ENCODE results near the gene ZNF787.
"Not testable (repeated sequence)": the region's sequence is repeated elsewhere in the genome, so short reads cannot be mapped to it uniquely, and the experiment has no call there.

Gene ZNF787

GRCh38 chr19:56119582-56119978 lies 1.5 kb downstream of the ZNF787 start:
- no peak for DNase-seq

GRCh38 chr19:56118666-56119581 lies 2.2 kb downstream of the ZNF787 start:
- DNase-seq = no peak

- DNase-seq = no peak
Observed at GRCh38 chr19:56117889-56118288, 3.2 kb downstream of the ZNF787 start.

- DNase-seq = no peak
Observed at GRCh38 chr19:56117376-56117884, 3.7 kb downstream of the ZNF787 start.

GRCh38 chr19:56116606-56117005 lies 4.5 kb downstream of the ZNF787 start:
- no peak for DNase-seq

GRCh38 chr19:56115490-56115889 lies 5.6 kb downstream of the ZNF787 start:
- DNase-seq = no peak

- DNase-seq = no peak
Observed at GRCh38 chr19:56114778-56115110, 6.4 kb downstream of the ZNF787 start.

GRCh38 chr19:56114051-56114777 lies 6.9 kb downstream of the ZNF787 start:
- DNase-seq = no peak

- no peak for DNase-seq
Observed at GRCh38 chr19:56113074-56113632, 7.9 kb downstream of the ZNF787 start.

GRCh38 chr19:56112313-56112709 lies 8.8 kb downstream of the ZNF787 start:
- no peak for DNase-seq

- DNase-seq = no peak
Observed at GRCh38 chr19:56111601-56112312, 9.3 kb downstream of the ZNF787 start.

GRCh38 chr19:56110515-56111448 lies 10.3 kb downstream of the ZNF787 start:
- DNase-seq = no peak

- DNase-seq = no peak
Observed at GRCh38 chr19:56109226-56109625, 11.9 kb downstream of the ZNF787 start.

GRCh38 chr19:56108447-56109195 lies 12.5 kb downstream of the ZNF787 start:
- DNase-seq = no peak

- no peak for DNase-seq
Observed at GRCh38 chr19:56107626-56108351, 13.3 kb downstream of the ZNF787 start.

- DNase-seq = no peak
Observed at GRCh38 chr19:56106993-56107392, 14.1 kb downstream of the ZNF787 start.

- DNase-seq = no peak
Observed at GRCh38 chr19:56106397-56106849, 14.7 kb downstream of the ZNF787 start.

- DNase-seq = not testable (repeated sequence)
Observed at GRCh38 chr19:56105831-56106396, 15.2 kb downstream of the ZNF787 start.

GRCh38 chr19:56105090-56105701 lies 15.9 kb downstream of the ZNF787 start:
- peak in 1 of 2 experiments; percentile 43 for DNase-seq
